GM19468 (cell line): Measurements from ENCODE around the gene MTMR10.

Source experiments
- ATAC-seq: cut with Tn5 transposase; IDR thresholded peaks from one replicate; pipeline ENCODE4 v1.9.1; 2021; ENCODE audit warnings: mild to moderate bottlenecking, moderate library complexity, moderate number of reproducible peaks; ENCODE audit not compliant: unreplicated experiment; ENCODE audit errors: extremely low read depth

MTMR10 gene, protein sequence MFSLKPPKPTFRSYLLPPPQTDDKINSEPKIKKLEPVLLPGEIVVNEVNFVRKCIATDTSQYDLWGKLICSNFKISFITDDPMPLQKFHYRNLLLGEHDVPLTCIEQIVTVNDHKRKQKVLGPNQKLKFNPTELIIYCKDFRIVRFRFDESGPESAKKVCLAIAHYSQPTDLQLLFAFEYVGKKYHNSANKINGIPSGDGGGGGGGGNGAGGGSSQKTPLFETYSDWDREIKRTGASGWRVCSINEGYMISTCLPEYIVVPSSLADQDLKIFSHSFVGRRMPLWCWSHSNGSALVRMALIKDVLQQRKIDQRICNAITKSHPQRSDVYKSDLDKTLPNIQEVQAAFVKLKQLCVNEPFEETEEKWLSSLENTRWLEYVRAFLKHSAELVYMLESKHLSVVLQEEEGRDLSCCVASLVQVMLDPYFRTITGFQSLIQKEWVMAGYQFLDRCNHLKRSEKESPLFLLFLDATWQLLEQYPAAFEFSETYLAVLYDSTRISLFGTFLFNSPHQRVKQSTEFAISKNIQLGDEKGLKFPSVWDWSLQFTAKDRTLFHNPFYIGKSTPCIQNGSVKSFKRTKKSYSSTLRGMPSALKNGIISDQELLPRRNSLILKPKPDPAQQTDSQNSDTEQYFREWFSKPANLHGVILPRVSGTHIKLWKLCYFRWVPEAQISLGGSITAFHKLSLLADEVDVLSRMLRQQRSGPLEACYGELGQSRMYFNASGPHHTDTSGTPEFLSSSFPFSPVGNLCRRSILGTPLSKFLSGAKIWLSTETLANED

GRCh38 chr15:30991255-30992235 lies at the start of gene MTMR10:
Gene MTMR10, minus strand, starts transcription at chr15:30991628. Its CDS starts 122 bp downstream, at chr15:30991506.
- ATAC-seq, result peak; percentile 85

GRCh38 chr15:31040611-31041010 lies 49.2 kb upstream of the MTMR10 start:
- ATAC-seq, result no peak

DNA sequence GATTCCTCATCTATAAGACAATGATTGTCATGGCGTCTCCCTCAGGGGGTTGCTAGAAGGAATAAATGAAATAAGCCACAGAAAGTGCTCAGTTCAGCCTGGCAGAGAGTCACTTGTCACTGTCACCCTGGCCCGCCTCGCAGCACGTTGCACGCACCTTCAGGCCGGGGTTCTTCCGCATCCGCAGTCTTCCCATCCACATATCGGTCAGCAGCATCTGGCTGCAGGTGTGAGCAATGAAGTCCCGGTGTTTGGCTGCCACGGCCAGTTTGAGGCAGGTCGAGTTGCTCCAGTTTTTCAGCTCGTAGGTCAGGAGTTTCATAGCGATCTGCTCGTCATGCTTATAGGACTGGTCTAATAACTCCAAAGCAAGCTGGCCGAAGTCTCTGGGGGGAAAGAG lies 48.5 kb upstream of the MTMR10 start:
- ATAC-seq, result no peak

DNA sequence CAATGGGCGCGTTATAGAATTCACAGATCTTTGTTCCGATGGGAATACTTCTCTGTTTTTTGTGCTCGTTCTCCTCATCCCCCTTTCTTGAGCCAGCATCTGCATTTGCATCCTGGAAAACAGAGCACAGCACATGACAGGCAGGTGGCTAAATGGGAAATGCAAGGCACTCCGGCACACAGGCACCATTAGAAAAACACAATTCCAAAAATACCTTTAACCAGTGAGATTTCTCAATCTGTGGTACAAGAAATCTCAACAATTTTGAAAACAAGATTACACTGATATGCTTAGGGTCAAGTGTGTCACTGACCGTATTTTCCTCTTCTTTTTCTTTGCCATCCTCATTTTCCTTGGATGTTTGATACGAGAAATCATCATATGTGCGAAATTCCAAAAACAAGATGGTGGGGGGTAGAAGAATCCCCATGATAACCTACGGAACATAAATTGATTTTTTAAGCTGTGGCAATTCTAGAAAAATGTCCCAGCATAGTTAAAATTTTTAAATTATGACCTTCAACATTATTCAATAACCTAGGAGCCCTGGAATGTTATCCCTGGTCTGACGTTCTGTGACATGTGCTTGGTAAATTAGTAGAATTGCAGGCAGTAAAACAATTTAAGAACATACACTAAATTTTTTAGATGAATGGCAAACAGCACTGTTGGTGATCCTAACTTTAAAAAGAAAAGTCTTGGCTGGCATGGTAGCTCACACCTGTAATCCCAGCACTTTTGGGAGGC lies 46.5 kb upstream of the MTMR10 start:
- ATAC-seq, result no peak

DNA sequence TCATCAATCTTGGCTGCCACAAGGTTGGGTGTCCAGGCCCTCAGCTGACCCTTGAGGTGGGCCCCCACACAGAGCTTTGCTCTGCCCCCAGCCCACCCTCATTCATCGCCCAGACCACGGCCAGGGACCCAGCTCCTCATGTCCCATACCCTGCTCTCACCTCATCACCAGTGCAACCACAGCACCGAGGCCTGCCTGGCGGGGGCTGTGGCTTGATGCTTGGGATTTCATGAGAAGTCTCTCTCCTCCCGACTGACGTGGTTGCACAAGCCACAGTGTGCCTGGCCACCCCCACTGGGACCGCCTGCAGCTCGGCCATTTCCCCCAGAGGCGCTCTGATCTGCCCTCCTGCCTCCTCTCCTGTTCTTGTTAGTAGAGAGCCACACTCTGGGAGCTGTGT lies 45.4 kb upstream of the MTMR10 start:
- ATAC-seq, result no peak

DNA sequence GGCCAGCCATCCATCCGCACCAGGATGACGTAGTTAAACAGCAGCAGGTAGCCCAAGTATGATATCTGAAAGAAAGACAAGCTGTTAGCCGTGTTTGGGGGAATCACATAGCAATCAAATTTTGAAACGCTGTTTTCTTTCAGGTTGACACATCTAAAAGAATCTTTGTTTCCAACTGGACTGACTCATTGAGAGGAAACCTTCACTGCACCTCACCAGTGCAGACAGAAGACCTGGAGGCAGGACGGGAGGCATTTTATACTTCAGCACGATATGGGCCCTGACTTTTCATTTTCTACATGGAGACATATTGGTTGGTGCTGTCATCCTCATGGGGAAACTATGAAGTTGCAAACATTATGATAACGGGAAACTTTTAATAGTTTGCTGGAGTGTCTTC lies 44.2 kb upstream of the MTMR10 start:
- ATAC-seq, result no peak

DNA sequence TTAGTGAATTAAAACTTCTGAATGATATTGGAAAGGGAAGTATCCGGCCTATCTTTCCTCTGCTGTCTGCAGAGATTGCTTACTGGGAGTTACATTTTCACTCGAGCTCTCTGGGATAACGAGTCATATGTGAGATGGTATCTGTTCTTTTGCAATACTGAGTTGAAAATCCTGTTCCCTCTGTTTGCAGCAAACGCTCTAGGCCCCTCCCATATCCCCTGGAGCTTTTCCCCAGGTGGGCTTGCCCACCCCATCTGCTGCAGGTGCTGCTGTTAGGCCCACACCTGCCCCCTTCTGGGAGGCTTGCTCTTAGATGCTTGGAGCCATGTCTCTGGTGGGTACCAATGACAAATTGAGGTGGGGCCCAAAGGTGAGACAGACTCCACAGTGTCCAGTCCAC lies 42.7 kb upstream of the MTMR10 start:
- ATAC-seq, result no peak

DNA sequence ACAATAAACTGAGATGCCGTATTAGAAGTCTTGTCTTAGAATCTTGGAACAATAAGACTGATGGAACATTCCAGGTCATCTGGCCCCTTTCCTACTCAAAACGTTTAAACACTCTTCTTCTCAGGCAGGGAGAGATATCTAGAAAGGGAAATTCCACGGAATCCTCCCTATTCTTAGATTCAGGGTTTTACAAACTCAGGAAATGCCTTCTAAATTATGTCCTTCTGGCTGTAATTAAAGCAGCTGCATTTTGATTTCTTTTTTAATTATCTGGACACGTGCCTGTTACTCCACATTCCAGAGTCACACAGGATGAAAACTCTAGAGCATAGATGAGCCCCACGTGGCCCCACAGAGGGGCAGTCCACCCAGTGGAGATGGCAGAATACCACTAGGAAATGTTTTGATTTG lies 41.5 kb upstream of the MTMR10 start:
- ATAC-seq, result no peak

DNA sequence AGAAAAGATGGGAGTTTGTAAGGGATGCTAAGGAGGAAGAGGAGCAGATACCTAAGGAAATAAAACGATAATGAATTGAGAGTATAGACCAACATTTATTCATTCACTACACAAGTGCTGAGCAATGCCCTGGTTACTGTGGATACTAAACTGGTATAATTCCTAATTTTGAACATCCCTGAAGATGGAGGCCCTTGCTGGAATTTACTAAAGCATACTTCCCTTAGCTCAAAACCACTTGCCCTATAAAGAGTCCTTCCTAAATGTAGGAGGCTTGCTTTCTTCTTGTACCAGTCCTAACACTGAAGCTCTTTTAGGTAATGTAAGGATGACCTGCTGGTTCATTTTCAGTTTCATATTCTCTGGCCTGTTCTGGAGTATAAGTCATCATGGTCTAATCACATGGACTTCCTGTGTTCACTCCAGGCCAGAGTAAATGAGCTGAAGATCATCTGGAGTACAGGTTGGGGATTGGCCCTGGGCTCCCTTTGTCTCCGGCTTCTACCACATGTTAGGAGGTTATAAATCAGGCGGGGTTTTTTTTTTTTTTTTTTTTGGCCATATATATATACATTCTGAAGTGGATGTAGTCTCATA lies 40.1 kb upstream of the MTMR10 start:
- peak; percentile 52 for ATAC-seq

DNA sequence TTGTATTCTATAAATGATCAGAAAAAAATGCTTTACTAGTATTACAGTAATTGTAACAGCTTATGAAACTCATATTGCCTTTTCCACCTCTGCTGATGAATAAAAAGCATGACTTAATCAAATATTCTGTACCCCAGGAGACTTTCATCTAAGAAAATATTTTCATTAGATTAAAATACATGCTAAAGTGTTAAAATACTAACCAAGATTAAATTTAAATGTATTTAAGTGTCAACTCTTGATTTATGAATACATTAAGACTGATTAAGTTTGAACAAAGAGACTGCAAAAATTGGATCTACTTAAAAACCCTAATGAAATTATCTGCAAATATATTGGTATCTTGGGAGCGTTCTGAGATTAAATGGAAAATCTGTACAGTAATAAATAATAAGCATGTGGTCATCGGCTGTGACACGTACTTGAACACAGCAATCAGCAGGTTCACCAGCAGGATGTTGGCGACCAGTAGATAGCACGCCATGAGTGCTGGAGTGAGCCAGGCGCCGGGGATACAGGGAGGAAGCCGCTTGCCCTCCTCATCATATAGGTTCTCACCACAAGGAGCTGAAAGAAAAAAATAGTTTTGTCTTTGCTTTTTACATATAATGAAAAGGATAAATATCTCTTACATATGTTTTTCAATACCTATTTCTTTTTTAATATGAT lies 36.6 kb upstream of the MTMR10 start:
- ATAC-seq, result no peak

GRCh38 chr15:31025996-31026395 lies 34.6 kb upstream of the MTMR10 start:
- no peak for ATAC-seq

GRCh38 chr15:31024979-31025378 lies 33.6 kb upstream of the MTMR10 start:
- no peak for ATAC-seq

DNA sequence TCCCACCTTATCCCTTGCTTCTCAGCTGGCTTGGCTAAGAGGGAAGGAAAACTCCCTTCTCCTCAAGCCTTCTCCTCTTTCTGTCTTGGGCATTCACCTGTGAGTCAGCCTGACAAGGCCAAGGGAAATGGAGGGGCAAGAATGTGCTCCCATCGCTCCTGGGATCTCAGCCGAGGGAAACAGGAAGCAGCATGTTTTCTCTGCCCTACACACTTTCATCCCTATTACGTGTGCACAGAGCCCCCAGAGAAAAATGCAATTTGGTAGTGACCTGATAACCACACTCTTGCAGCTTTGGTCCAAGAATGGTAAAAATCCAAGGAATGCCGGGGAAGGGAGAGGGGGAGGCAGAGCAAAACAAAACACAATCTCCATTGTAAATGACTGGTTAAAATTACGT lies 32.9 kb upstream of the MTMR10 start:
- no peak for ATAC-seq

GRCh38 chr15:31023841-31024240 lies 32.4 kb upstream of the MTMR10 start:
- ATAC-seq, result no peak

- ATAC-seq, result no peak
Measured at GRCh38 chr15:31021067-31021665, 29.7 kb upstream of the MTMR10 start.

DNA sequence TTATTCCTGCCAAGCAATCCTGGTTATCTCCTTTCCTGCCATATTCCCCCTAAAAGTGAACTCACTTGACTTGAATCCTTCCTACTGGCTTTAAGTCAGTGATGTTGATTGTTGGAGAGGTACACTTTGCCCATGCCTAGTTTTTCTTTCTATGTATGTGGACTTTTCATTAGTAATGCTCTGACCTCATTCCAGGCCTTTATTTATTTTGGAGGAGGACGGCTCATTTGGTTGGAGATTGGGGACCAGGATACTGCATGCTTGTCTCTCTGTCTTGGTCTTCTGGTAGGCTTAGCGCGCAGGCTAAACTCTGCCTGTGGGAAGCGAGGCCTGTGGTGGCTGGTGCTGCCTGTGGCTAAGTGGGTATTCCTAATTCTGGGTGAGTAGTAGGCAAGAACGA lies 29.1 kb upstream of the MTMR10 start:
- ATAC-seq, result no peak

DNA sequence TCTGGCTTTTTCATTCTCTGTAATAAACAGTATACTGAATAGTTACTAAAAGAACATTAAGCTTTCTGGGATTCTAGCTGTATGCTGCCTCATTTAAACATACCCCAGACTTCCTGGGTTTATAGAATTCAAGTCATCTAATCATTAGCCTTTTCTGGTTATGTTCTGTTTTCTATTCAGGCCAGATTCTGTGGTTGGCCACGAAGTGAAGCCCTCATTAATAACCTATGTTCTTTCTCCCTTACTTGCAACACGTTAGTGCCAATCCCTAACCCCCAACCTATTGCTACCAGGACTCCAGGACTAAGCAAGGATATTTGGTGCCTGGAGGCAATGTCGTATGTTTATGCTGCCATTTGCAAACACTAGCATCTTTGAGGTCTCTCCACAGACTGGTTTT lies 28.6 kb upstream of the MTMR10 start:
- no peak for ATAC-seq

GRCh38 chr15:31017311-31017710 lies 25.9 kb upstream of the MTMR10 start:
- ATAC-seq, result no peak
